Gastrocnemius medialis (tissue), 4 donors: ENCODE data around the gene GALNTL6. TPM values are rescaled to one million over a fixed set of nuclear protein-coding genes. Genes with fewer than 3 reads are reported as not detected.

ENCODE experiments used
- ATAC-seq, 2 donors: fragments of 150-250 bp; one replicate each; pipeline ENCODE4 v1.9.1; 2016
- DNase-seq, 2 donors: peaks; one replicate each; pipeline ENCODE4 v3.0.0-alpha.2; 2019
- H3K27ac ChIP-seq, 4 donors: fragments of 200-600 bp; sonication (generic); 1 replicate in 1 of 4; 2 replicates in 3 of 4; pipeline ENCODE4 v1.5.1; 2016 to 2018; ENCODE audit warnings: mild to moderate bottlenecking in 2 of 4, moderate library complexity in 1 of 4
- H3K27me3 ChIP-seq, 3 donors: fragments of 200-600 bp; sonication (generic) in 2 of 3; 1 replicate in 1 of 3; 2 replicates in 2 of 3; pipeline versions ENCODE4 v1.5.1 to v1.6.0; 2016 to 2019; ENCODE audit warnings: mild to moderate bottlenecking in 1 of 3, moderate library complexity in 1 of 3
- H3K36me3 ChIP-seq, 2 donors: fragments of 200-600 bp; sonication (generic) in 1 of 2; one replicate each; pipeline ENCODE4 v1.5.1; 2017 to 2018
- H3K4me1 ChIP-seq, 2 donors: fragments of 200-600 bp; sonication (generic) in 1 of 2; one replicate each; pipeline ENCODE4 v1.5.1; 2016 to 2017; ENCODE audit warnings: mild to moderate bottlenecking in 2 of 2
- H3K4me3 ChIP-seq, 4 donors: fragments of 200-600 bp; sonication (generic) in 3 of 4; 1 replicate in 1 of 4; 2 replicates in 3 of 4; pipeline ENCODE4 v1.5.1; 2016 to 2019; ENCODE audit warnings: mild to moderate bottlenecking in 2 of 4
- H3K9me3 ChIP-seq, 3 donors: fragments of 200-600 bp; sonication (generic) in 2 of 3; 1 replicate in 1 of 3; 2 replicates in 2 of 3; pipeline ENCODE4 v1.5.1; 2016 to 2019
- CTCF ChIP-seq, 5 experiments: fragments of 450-650 bp in 3 of 5; fragments of 200-600 bp in 2 of 5; sonication (generic) in 2 of 5; IDR thresholded peaks in 4 of 5; conservative IDR thresholded peaks in 1 of 5; 1 replicate in 4 of 5; 2 replicates in 1 of 5; pipeline ENCODE4 v1.5.1; 2016 to 2019; ENCODE audit warnings: antibody characterized with exemption in 5 of 5, mild to moderate bottlenecking in 3 of 5, moderate library complexity in 3 of 5
- POLR2A ChIP-seq, 2 donors: fragments of 450-650 bp; IDR thresholded peaks; one replicate each; pipeline ENCODE4 v1.6.1; 2017; ENCODE audit warnings: antibody characterized with exemption in 2 of 2, mild to moderate bottlenecking in 2 of 2, moderate library complexity in 2 of 2
- in situ Hi-C, 4 donors: fragments of 200-750 bp; cut with MboI; loops; one replicate each; pipeline versions ENCODE4 v1.15.0 to v1.8.0; 2017; ENCODE audit warnings: low sequenced_read_pairs in 4 of 4
- intact Hi-C: fragments of 100-400 bp; cut with DNase I; formaldehyde crosslinking; loops from one replicate; pipeline ENCODE4 v1.15.1; 2023; ENCODE audit warnings: low total_unique reads
- total RNA-seq, 4 donors: library from RNA; depleted of rRNA; stranded (reverse); fragments of >200 nt; gene quantifications; one replicate each; pipeline versions ENCODE4 v1.1.0 to v1.2.3, GENCODE V29; 2016

GALNTL6 gene
- total RNA-seq, 4 donors from 2014 or later, result not detected

- DNase-seq (no peak), ATAC-seq (no peak)
- no peaks in the 10 kb centered on the region for H3K27me3 ChIP-seq
- H3K9me3 ChIP-seq, result no peaks in the 10 kb centered on the region
- TF ChIP-seq POLR2A (IDR thresholded peaks at IDR 0.05) (no peak), CTCF (IDR thresholded peaks at IDR 0.05 in 4 of 5, conservative IDR thresholded peaks at IDR 0.05 in 1 of 5) (no peak)
- intact Hi-C loops (no loop called here), in situ Hi-C loops (no loop called here)
- no peaks in the 10 kb centered on the region for H3K36me3 ChIP-seq
- no peak overlapping the region for H3K4me3 ChIP-seq
- no peak overlapping the region for H3K27ac ChIP-seq
- H3K4me1 ChIP-seq, result no peaks in the 10 kb centered on the region
These were observed 963.1 kb downstream of the GALNTL6 start for GRCh38 chr4:172776203-172776861.

- Histone ChIP-seq H3K4me3 (no peak overlapping the region), H3K36me3 (no peaks in the 10 kb centered on the region), H3K27me3 (no peaks in the 10 kb centered on the region), H3K27ac (no peak overlapping the region), H3K4me1 (no peaks in the 10 kb centered on the region), H3K9me3 (no peaks in the 10 kb centered on the region)
- intact Hi-C loops (no loop called here), in situ Hi-C loops (no loop called here)
- ATAC-seq, result no peak
- no peak for DNase-seq
- TF ChIP-seq POLR2A (IDR thresholded peaks at IDR 0.05), result no peak
- no peak for TF ChIP-seq CTCF (IDR thresholded peaks at IDR 0.05 in 4 of 5, conservative IDR thresholded peaks at IDR 0.05 in 1 of 5)
These were observed 964.7 kb downstream of the GALNTL6 start for GRCh38 chr4:172777729-172778431.

- Histone ChIP-seq H3K4me1 (no peaks in the 10 kb centered on the region), H3K27ac (no peak overlapping the region), H3K27me3 (no peaks in the 10 kb centered on the region), H3K36me3 (no peaks in the 10 kb centered on the region), H3K9me3 (no peaks in the 10 kb centered on the region), H3K4me3 (no peak overlapping the region)
- no peak for TF ChIP-seq CTCF (IDR thresholded peaks at IDR 0.05 in 4 of 5, conservative IDR thresholded peaks at IDR 0.05 in 1 of 5)
- TF ChIP-seq POLR2A (IDR thresholded peaks at IDR 0.05), result no peak
- intact Hi-C loops (no loop called here), in situ Hi-C loops (no loop called here)
- ATAC-seq (no peak), DNase-seq (no peak)
These were observed 965.4 kb downstream of the GALNTL6 start for GRCh38 chr4:172778583-172778982.

- H3K9me3 ChIP-seq, result no peaks in the 10 kb centered on the region
- no peaks in the 10 kb centered on the region for H3K27me3 ChIP-seq
- no peaks in the 10 kb centered on the region for H3K4me1 ChIP-seq
- no peak for ATAC-seq
- no peak for DNase-seq
- no peaks in the 10 kb centered on the region for H3K36me3 ChIP-seq
- H3K4me3 ChIP-seq, result no peak overlapping the region
- no peak overlapping the region for H3K27ac ChIP-seq
- in situ Hi-C loops (no loop called here), intact Hi-C loops (no loop called here)
- TF ChIP-seq POLR2A (IDR thresholded peaks at IDR 0.05) (no peak), CTCF (IDR thresholded peaks at IDR 0.05 in 4 of 5, conservative IDR thresholded peaks at IDR 0.05 in 1 of 5) (no peak)
These were observed 967.4 kb downstream of the GALNTL6 start for GRCh38 chr4:172780566-172781081.
